ENCODE measurements around the gene PDIK1L. TPM values are rescaled to one million over a fixed set of nuclear protein-coding genes. Genes with fewer than 3 reads are reported as not detected.

PDIK1L gene
- total and polyA plus RNA-seq, 2 of the 8 experiments (the other 6 are each of a cell fraction or from before 2014, with no cell fraction given): 0.95 to 4.5 TPM

DNA sequence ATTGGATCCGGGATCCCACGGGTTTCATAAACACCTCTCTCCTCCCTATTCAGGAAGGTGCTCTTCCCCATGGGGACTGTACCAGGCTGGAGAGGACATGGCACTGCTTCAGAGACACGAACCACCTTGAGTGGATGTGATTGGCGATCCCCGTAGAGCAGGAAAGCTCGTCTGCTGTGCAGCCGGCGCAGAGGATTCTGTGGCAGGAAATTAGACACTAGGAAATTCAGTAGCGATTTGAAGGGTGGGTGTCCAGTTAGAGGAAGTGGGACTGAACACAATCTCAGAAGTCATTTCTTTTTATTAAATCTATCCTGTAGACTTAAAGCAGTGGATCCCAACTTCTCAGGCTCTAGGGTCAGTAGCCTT, 767 bp downstream of the PDIK1L start:
- peak overlapping the region; percentile 67; the same call in 1 of the 2 replicates for H2BK5ac ChIP-seq (ENCODE audit: low read depth, low read length)
- no peak overlapping the region; the same call in 1 of the 2 replicates for H3K18ac ChIP-seq (ENCODE audit: extremely low read depth, low read length)
- peak overlapping the region; percentile 10; the same call in 1 of the 2 replicates for H2BK12ac ChIP-seq (ENCODE audit: low read depth, low read length)
- peaks cover 0 to 5% (median 3%) of the 10 kb centered on the region in 4 experiments; a peak in 3 of 7 replicates for H3K4me1 ChIP-seq (replicated peaks in 1 of 4; ENCODE audit: control insufficient read depth in 3 of 4, insufficient read depth in 4 of 4, low read length in 3 of 4)
- H3K56ac ChIP-seq (replicated peaks; ENCODE audit: insufficient read length, low read depth, low read length): no peak overlapping the region
- H3K23ac ChIP-seq (ENCODE audit: insufficient read length): no peak overlapping the region
- no peak overlapping the region for H2BK20ac ChIP-seq (ENCODE audit: low read length)
- peaks cover 0 to 11% (median 7%) of the 10 kb centered on the region in 4 experiments; a peak in 4 of 7 replicates for H3K27me3 ChIP-seq (replicated peaks in 1 of 4; ENCODE audit: control insufficient read depth in 3 of 4, extremely low read depth in 1 of 4, insufficient read depth in 3 of 4, low read length in 3 of 4)
- POLR2A ChIA-PET (ENCODE audit: partially characterized antibody): interaction anchor here (0.8 to 2.4 kb wide), 7 partner anchors 9 to 44 kb away, joined by 3 to 9 read pairs (median 4); no protein-coding TSS in a partner anchor
- peak overlapping the region; percentile 77 to 89 for H3K4me2 ChIP-seq (ENCODE audit: insufficient read depth in 1 of 2, low read depth in 2 of 2, low read length in 2 of 2)
- H2BK120ac ChIP-seq (replicated peaks; ENCODE audit: low read depth, low read length): no peak overlapping the region
- no peak overlapping the region for H3K14ac ChIP-seq (ENCODE audit: insufficient read length)
- peak overlapping the region; percentile 78 to 92 (median 89) for H3K4me3 ChIP-seq (ENCODE audit: extremely low read depth in 1 of 4, insufficient read depth in 2 of 4, low read depth in 3 of 4, low read length in 4 of 4)
- peak overlapping the region; percentile 81; the same call in 1 of the 2 replicates for H4K8ac ChIP-seq (ENCODE audit: extremely low read depth, insufficient read depth, low read length)
- H2AFZ ChIP-seq (ENCODE audit: low read length): no peak overlapping the region
- H3K9me3 ChIP-seq (ENCODE audit: insufficient read depth in 2 of 2, low read depth in 1 of 2, low read length in 1 of 2): no peaks in the 10 kb centered on the region
- no peak overlapping the region for H4K5ac ChIP-seq (ENCODE audit: insufficient read length, low read depth, low read length)
- H3K9ac ChIP-seq (replicated peaks in 1 of 4; ENCODE audit: extremely low read depth in 1 of 4, low read depth in 3 of 4, low read length in 3 of 4): peak overlapping the region in 3 of 4 experiments; percentile 84 to 89 (median 89); a peak in 6 of 7 replicates
- peaks cover 9% of the 10 kb centered on the region for H3K23me2 ChIP-seq (ENCODE audit: low read depth, low read length)
- peaks cover 0 to 1% of the 10 kb centered on the region in 2 experiments for H4K20me1 ChIP-seq (replicated peaks in 1 of 2; ENCODE audit: control insufficient read depth in 1 of 2, insufficient read depth in 2 of 2, low read length in 2 of 2)
- peaks cover 0 to 4% (median 0%) of the 10 kb centered on the region in 4 experiments; a peak in 2 of 8 replicates for H3K36me3 ChIP-seq (ENCODE audit: control insufficient read depth in 2 of 4, insufficient read depth in 4 of 4, low read length in 3 of 4)
- H3K27ac ChIP-seq (ENCODE audit: low read depth, low read length): peak overlapping the region; percentile 55
- no peak overlapping the region for H2BK15ac ChIP-seq (ENCODE audit: low read length)
- FAIRE-seq: no peak
- CTCF ChIA-PET (ENCODE audit: partially characterized antibody): interaction anchor here (0.6 to 2.0 kb wide), 8 partner anchors 9 to 76 kb away, joined by 3 to 9 read pairs (median 3); partner anchors contain the start of gene ZNF593
- H3K79me2 ChIP-seq (ENCODE audit: control insufficient read depth in 1 of 2, insufficient read depth in 2 of 2, low read length in 2 of 2): no peaks in the 10 kb centered on the region
- no peak for DNase-seq (ENCODE audit: low read depth in 1 of 2, low spot score in 2 of 2)
- WGBS, 2 experiments (ENCODE audit: extremely low coverage in 1 of 2, insufficient coverage in 1 of 2, insufficient read length in 1 of 2, insufficient replicate concordance in 2 of 2, low coverage in 1 of 2, low lambda C conversion rate in 2 of 2, missing lambda C conversion rate in 1 of 2): 16% methylated on average over 7 of the region's 9 CpGs; no CpG with 5 or more reads in 1 of the 2 experiments
- no peak overlapping the region for H2AK5ac ChIP-seq (ENCODE audit: low read depth, low read length)
- no peak overlapping the region for H4K91ac ChIP-seq (replicated peaks; ENCODE audit: insufficient read length, low read length)
- peak; percentile 32; the same call in 1 of the 2 replicates for TF ChIP-seq SUZ12 (IDR thresholded peaks at IDR 0.05; ENCODE audit: low read length)
- no peak for TF ChIP-seq JUND (IDR thresholded peaks at IDR 0.05; ENCODE audit: low read length)
- H3K4ac ChIP-seq (replicated peaks; ENCODE audit: insufficient read length, low read depth, low read length): no peak overlapping the region
- H3K79me1 ChIP-seq (ENCODE audit: low read depth, low read length): no peaks in the 10 kb centered on the region
